Fibroblast of skin of right quadriceps (primary cell): ENCODE results near the gene NLGN1.

ENCODE experiments used
- DNase-seq: peaks from one replicate; pipeline ENCODE4 v3.0.0-alpha.2; 2013

NLGN1 gene

DNA sequence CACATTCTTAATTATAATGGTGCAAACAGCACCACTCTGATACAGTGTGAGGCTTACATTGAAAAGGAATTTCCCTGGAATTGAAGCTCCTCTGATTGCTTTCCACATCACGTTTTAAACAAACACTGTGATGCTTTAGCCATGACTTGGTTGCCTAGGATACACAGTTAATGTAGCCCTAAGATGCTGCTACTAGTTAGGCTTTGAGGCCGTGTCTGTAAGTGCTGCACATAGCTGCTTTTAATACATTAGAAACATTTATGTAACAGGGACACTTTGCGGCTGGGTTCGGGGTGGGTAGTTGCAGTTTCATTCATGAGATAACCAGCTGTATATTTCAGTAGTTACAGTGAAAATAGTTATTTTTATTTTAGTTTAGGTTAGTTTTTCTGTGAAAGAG, 334.7 kb downstream of the NLGN1 start:
- peak; percentile 38 for DNase-seq

DNA sequence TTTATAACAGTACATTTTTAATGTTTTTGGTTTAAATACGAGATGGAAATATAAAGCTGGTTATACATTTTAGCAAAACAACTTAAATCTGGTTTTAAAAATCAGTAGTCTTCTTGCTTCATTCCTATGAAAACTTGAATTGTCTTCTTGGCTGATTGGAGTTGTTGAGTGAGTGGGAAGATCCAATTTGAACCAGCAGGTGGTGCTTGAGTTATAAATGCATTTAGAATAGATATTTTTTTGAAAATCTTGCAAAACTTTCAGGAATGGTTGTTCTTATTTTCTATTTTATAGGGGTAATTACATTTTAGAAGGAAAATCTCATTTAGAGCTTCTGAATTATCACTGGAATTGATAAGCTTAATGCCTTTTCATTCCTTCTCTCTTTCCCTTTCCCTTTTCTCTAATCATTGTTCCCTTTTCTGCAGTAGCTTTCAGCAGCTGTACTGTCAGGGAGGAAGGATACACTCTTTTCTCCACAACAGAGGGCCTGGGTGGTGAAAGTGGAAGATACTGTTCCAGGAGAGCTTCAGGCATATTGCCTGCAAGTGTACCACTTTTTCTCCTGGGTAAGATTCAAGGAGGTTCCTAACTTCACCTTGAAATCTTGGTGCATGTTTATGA, 335.6 kb downstream of the NLGN1 start:
- DNase-seq = peak; percentile 41

DNA sequence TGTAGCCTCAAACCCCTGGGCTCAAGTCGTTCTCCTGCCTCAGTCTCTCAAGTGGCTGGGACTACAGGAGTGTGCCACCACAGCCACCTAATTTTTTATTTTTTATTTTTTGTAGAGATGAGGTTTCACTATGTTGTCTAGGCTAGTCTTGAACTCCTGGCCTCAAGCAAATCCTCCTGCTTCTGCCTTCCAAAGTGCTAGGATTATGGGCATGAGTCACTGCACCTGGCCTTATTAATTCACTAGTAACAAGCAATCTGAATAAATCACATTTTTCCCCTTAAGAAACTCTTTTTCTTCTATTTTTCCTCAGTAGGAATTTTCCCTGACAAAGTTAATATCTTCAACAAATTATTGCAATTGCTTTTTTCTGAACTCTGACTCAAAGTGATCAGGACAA, 336.9 kb downstream of the NLGN1 start:
- no peak for DNase-seq

DNA sequence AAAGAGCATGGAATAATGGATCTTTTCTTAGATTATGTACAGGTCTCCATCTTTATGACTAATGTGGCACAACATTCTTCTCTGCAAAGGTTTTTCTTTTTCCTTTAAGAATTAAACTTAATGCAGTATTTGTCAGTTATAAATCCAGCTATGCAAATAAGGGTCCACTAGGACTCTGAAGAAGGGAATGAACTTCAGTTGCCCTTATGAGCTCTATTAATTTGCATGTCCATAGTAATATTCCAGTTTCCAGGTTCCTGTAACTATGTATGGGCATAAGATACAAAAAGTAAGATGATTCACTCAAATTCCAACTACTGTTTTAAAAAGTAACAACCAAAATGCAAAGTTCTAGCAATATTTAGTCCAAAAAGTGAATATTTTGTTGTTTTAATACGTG, 337.4 kb downstream of the NLGN1 start:
- DNase-seq = no peak

DNA sequence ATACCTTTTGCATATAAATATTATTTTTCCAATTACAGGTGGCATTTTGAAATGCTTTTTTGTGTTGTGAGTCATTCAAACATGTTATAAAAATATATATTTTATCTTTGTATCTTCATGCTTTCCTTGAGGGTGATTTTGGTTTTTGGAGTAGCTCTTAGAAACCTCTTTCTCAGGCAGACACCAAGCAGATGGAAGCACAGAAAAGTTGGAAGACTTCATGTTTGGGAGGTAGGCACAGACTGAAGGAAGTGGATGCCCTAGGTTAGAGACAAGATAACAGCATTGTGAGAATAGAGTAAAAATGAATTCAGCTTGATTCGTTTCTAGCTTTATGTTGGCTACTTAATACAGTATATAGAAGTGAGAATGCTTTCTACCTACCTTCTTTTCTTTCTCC, 338.3 kb downstream of the NLGN1 start:
- DNase-seq = no peak

DNA sequence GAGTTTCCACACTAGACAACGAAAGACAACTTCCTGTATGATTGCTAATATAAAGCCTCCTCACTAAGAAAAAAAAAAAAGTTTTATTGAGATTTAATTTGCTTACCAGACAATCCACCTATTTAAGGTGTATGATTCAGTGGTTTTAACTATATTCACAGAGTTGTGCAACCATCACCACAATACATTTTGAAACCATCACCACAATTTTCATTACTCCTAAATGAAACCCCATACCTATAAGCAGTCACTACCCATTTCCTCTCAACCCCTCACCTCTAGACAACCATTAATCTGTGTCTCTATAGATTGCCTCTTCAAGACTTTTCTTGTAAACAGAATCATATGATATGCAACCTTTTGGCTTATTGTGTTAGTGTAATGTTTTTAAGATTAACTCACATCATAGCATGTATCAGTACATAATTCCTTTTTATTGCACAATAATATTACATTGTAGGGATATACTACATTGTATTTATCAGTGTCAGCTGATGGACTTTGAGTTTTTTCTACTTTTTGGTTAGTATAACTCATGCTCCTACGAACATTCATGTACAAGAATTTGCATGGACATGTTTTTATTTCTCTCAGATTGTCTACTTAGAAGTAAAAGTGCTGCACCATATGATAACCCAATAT, 339.7 kb downstream of the NLGN1 start:
- no peak for DNase-seq

DNA sequence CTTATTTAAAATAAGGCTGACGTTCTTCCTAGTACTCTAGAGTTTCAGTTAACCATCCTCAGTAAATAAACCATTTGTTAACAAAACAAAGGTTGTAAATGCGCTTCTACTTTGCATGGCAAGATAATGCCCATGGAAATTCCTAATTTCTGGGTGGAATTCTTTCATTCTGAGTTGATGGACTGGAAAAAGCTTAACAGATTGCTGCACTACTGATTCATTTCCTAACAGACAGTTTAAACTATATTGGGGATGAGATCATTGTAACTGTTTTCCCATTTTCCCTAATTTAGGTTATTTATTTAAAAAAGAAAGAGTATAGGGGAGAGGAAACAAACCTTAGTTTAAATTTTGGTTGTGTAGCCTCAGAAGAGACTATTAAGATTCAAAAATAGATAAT, 342.2 kb downstream of the NLGN1 start:
- peak; percentile 59 for DNase-seq

DNA sequence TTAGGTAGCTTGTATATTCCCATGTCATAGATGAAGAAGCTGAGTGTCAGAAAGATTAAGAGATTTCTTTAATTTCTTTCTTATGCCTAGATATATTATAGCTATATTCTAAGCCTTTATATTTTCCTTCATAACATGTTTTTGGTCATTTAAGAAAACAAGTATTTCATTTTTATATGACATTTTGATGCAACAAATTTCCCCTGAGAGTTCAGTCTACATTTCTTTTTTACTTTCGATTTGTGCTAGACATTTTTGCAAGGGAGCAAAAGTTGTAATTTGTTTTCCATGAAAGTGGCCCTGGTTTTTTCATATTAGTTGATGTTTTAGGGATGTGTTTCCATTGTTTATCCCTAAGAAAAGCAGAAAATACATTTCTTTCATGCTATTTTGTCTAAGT, 344.9 kb downstream of the NLGN1 start:
- no peak for DNase-seq

DNA sequence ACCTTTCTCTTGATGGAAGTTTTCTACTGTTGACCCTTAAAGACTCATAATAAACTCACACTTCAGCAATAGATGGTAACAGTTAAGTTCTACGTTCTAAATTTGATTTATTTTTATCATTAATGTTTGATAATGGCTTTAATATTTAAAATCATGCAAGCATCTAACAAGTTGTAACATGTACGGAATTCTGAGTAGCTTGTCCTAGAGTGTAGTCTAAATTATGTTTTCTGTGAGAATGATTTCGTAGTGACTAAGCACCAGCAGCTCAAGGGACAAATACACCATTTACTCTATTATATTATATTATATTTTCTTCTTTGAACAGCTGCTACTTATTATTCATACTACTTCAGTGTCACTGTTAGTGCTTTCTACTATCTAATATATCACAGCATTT, 345.6 kb downstream of the NLGN1 start:
- peak; percentile 23 for DNase-seq

DNA sequence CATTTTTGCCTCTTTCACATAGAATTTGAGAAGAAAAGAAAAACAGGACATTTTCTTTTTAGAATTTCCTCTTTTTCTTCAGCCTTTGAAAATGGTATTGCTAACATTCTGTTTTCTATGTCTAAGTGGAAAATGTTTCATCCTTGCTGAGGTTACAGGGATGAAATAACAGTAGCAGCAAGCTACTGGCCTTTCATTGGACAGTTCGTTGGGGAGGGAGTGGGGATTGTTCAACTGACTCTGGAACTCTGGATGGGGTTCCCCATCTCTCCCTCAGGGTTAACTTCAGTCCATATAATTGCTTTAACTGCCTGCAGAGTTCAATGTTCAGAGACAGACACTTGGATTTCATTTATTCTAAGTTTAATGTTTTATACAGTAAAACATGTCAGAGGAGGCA, 346.0 kb downstream of the NLGN1 start:
- no peak for DNase-seq

DNA sequence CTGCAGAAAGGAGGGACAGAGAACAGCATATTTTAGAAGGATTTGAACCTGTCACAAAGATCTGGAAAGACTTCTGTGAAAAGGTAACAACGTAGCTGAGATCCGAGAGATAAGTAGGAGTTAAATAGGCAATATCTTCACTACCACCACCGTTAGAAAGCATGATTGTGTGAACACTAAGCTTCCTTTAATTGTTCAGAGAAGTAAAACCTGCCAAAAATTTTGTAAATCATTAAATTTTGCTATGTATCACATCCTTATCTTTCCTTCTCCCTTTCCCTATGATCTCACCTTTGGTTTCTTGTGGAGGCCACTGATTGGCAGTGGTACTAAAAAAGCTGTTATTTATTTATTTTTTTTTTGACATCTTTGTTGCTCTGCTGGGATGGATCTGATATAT, 346.9 kb downstream of the NLGN1 start:
- DNase-seq = no peak

DNA sequence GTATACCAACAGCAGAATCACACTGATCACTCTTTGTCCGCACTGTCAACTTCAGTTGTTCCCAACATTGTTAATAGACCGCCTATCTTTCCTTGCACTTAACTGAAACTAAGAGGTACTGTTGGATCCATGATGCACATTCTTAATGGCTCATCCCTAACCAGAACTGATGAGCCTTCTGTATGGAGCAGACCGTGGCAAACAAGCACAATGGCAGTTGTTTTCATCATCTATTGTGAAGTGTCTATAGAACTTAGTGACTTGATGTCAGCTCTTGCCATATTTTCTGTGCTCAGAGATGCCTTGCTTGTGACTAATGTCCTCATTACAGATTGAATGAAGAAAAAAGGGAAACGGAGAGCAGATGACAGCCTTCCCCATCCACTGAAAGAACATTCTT, 347.4 kb downstream of the NLGN1 start:
- DNase-seq = no peak

DNA sequence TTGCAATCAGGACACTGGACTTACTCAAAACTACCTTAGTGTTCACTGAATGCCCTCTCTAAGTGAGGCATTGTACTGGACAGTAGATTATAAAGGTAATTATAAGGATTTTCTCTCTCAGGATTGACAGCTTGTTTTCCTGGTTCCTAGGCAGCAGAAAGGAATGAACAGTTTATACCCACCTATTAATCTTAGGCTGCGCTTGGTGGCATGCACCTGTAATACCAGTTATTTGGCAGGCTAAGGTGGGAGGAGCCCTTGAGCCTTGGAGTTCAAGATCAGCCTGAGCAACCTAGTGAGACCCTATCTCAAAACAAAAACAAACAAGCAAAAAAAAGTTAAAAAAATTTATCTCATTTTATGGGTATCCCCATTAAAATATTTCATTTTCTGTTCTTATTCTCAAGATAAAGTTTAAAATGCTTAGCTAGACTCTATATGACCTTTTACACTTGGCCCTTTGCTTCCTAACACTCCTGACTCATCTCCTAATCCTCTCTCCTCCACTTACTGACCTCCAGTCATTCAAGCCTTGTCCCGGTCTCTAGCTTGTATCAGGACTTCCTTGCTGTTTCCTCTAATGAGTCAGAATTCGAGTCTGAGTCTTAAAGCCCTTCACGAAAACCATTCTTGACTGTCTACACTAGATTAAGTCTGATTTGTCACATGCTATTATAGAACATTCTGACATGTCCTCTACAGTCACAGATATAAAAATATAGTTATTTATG, 348.6 kb downstream of the NLGN1 start:
- peak; percentile 55 for DNase-seq

DNA sequence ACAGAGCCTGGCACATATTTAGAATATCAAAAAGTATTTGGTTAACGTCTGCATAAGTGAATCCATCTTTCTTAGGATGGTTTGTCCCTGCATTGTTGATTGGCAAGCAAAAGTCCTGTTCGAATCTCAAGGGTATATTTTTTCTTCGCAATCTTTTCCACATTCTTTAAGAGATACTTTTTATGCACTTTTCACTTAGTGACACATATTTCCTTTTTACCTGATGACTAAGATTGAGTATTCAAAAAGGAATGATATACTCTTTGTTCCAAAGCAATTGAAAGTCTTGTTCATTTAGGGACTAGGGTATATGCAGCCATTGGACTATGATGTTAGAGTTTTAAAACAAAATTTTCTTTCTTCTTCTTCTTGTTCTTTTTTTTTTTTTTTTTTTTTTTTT, 349.9 kb downstream of the NLGN1 start:
- peak; percentile 52 for DNase-seq

DNA sequence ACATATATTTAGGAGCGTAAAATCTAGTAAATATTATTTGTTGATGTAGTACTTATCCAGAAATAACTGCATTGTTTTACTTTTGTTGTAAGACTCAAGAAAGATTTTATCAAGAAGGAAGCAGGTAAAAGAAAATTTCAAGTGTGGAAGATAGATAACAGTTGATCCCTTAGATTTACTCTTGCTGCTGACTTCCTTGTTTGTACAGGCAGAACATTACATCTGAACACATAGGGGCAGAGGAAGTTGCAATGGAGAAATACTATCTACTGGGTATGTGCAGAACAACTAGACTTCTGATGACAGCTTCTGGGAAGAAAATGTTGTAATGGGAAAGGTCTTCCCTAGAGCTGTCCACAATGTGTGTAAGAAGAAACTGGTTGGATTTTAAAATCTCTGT, 350.6 kb downstream of the NLGN1 start:
- DNase-seq = no peak

DNA sequence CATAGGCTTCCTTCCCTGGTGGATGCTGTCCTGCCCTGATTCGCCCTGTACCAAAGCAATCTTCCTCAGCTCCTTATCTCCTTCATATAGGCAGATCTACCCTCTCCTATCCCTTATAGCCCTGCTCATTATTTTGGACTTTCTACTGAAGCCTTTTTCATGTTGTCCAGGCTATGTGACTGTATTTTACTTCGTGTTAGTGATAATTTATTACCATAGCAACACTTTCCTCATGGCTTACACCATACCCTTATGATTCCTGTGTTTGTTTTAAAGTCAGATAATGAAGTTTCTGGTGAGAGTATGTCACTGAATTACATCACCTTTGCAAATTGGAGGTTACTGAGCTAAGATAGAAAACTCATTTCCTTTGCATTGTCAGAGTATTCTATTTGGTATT, 352.6 kb downstream of the NLGN1 start:
- DNase-seq = peak; percentile 57

DNA sequence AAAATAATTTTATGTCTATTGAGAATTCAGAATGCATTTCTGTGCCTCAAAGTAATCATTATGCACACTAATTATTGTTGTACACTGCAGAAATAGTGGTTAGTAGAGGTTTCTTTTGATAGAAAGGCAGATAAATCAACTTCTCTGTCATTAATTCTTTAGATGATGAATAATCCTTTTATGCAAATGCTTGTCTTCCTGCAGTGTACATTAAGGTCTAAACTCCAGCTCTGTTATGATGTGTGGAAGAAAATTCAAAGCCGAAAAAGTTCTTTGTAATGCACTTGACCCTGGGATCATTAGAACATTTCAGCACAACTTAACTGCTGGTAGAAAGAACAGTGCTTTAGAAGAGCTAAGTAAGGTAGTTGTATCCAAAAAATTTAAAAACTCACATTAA, 353.0 kb downstream of the NLGN1 start:
- no peak for DNase-seq

DNA sequence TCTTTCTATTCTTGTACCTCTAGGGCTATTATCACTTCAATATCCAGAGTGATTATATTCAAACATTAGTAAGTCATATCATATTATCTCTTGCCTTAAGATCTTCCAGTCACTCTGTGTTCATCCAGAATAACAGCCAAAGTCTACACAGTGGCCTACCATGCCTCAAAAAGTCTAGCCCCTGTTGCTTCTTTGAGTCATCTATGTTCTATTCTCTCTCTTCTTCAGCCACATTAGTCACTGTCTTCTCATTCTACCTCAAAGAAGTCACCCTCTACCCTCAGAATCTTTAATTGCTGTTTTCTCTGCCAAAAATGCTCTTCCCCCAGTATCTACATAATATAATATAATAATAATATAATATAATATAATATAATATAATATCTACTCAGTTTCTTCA, 356.0 kb downstream of the NLGN1 start:
- DNase-seq = no peak

DNA sequence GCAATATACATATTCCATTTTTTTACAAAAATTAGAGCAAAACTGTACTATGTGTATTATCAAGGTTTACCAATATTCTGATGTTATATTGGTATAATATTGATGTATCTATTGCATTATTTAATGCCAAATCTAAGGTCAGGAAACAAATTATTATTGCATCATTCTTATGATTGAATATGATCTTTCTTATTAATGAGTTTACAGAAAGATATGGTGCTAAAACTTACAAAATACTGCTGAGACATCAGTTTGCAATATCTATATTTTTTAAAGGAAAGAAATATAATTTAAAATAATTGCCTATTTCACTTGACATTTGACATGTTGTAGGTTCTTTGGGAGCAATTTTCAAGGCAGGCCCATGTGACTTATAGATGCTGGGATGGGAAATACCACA, 357.6 kb downstream of the NLGN1 start:
- no peak for DNase-seq

DNA sequence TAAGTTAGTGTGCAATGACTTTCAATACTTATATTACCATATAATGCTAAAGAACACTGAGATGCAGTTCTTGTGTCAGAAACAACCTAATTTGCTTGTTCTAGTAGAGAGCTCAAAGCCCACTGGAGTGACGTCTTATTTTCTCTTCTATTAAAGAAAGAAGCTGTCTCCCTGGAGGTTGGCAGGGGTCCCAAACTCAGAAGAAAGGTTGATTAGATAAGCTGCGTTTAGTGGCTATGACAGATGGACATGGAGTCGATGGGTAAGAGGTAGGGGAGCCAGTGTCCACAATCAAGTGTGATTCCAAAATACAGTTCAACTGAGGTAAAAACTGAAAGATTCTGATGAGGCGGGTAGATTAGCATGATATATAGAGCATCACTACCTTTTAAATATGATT, 363.6 kb downstream of the NLGN1 start:
- no peak for DNase-seq

DNA sequence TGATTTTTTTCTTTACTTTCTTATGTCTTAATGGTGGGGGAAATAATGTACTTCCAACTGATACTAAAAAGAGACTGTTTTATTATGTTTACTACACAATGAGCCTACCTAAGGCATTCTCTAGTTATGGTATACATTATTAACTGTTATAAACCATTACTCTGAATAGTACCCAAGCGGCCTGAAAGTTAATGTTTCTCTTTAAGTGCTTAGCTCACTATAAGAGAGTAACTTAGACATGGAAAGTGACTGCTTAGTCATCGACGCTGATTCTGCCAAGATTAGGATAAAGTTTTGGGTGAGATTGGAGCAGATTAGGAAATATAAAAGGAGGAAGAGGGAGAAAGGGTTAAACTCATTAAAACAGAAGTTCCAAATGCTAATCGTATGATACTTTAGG, 365.0 kb downstream of the NLGN1 start:
- no peak for DNase-seq

DNA sequence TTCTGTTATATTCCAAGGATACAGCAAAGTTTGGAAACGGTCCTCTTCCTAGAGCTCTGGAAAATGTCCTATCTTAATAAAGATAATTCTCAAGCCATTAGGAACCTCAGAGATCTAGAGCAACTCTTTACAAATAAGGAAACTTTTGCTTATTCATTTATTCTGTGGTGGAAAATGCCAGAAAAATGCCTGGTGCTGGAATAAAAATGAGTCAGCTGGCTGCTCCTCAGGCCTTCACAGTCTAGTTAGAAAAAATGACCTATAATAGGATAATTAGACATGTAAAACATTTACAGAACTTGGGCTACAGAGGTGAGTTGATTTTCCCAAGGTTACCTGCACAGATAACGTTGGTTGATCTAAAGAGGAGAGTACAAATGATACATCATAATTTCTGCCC, 372.5 kb downstream of the NLGN1 start:
- DNase-seq = peak; percentile 31

DNA sequence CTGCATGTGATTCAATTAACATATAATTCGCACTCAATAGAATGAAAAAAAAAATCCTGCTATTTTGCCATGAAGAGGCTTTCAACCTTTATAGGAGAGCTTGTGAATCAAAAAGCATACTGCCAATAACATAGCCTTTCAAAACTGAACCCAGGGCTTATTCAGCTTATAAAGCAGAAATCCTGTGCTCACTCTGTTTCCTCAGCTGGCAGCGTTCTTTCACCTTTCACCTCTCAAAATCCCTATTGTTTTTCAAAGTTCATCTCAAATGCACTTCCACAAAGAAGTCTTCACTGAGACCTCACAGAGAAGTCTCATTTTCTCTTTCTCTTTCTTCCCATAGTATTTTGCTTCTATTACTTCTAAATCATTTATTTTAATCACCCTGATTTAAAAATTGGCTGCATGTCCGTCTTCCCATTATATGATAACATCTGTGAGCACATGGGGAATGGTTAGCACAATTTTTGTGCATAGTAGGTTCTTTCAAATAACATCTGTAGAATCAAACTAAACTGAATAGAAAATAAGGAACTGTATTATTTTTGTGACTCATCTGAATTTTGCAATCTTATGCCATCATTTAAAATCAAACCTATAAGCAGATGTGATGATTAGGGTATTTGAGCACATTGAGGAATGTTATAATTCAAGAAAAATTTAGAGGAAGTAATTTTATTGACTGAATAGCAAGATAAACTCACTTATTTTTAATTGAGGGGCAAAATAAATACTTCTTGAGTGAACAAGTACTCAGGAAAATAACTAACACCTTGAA, 373.4 kb downstream of the NLGN1 start:
- DNase-seq = no peak

DNA sequence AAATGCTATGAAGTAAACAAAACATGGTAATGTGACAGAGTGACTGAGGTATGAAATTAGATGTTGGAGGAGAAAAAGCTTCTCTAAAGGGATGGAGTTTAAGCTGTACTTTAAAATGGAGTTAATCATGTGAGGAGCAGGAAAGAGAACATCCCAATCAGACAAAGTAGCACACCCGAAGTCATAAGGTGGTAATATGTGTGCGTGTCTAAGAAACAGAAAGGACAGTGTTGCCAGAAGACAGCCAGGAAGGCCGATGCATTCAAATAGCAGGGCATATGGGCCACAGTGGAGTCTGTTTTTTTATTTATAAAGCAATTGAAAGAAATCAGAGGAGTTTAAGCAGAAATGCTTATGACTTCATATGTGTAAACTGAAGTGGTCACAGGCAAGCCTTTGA, 376.3 kb downstream of the NLGN1 start:
- no peak for DNase-seq
